Activated CD8-positive, alpha-beta memory T cell treated with anti-CD3 and anti-CD28 coated beads for 36 hours (primary cell): ENCODE data around the gene TERC. TPM values are rescaled to one million over a fixed set of nuclear protein-coding genes. Genes with fewer than 3 reads are reported as not detected.

Source experiments
- CTCF ChIA-PET: fragments of 350-600 bp; sonication (Branson Sonifier 250); formaldehyde crosslinking; loops from one replicate; lab custom pipeline; 2021; ENCODE audit warnings: antibody characterized with exemption; lab: Charles Lee
- POLR2A ChIA-PET: fragments of 350-600 bp; sonication (Branson Sonifier 250); formaldehyde crosslinking; loops from one replicate; lab custom pipeline; 2021; ENCODE audit warnings: antibody characterized with exemption; lab: Charles Lee
- total RNA-seq, 2 experiments: library from RNA; stranded (reverse); gene quantifications; one replicate each; pipeline ENCODE4 v1.2.3, GENCODE V29; 2021

TERC gene
- 10 to 100 TPM; 12.9 to 16.1 TPM for total RNA-seq

- CTCF ChIA-PET: interaction anchor here (2.5 kb wide), 1 partner anchor 8 kb away, joined by 12 read pairs; the partner anchor contains the start of gene MYNN
These were observed at the start of gene TERC for GRCh38 chr3:169764882-169765612. TERC (minus strand) TSS chr3:169765060.

DNA sequence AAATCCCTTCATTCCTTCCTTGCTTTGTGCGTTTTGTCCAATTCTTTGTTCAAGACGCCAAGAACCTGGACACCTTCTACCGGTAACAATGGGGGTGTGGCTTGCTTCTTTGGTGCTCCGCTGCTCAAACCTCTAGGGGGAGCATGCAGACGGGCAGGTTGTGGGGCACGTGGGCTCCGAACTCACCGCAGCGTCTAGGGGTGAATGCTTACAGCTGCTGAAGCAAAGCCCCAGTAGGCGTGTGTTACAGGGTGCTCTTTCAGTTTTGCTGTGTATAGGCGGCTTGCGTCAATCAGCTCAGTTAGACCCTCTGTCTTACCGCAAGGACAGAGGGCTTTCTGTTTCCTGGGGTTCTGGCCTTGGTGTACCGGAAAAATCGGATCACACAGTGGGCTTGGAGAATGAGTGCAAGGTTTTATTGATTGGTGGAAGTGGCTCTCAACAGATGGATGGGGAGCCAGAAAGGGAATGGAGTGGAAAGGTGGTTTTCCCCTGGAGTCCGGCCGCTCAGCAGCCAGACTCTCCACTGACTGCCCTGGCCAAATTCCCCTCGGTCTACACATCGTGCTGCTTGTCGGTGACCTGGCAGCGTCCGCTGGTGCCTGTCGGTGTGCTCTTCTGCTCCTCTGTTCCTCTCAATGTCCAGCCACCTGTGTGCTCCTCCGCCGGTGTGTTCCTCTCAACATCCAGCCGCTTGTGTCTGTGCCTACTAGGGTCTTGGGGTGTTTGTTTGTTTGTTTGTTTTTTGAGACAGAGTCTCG is 49.1 kb upstream of the TERC start:
- ChIA-PET POLR2A (interaction anchor here (0.7 to 0.9 kb wide), 2 partner anchors 41 to 42 kb away, joined by 3 read pairs; partner anchors contain the start of gene MYNN), CTCF (no interaction called here)

More at GRCh38 chr3:169764882-169765612, at the start of gene TERC:
- POLR2A ChIA-PET: interaction anchor here (0.6 to 2.2 kb wide), 3 partner anchors 8 to 1414 kb away, joined by 3 to 14 read pairs (median 4); partner anchors contain the start of gene MYNN

- ChIA-PET CTCF (no interaction called here), POLR2A (interaction anchor here (0.7 to 2.6 kb wide), 3 partner anchors 40 to 41 kb away, joined by 3 to 12 read pairs (median 3); partner anchors contain the start of gene MYNN)
These were observed 48.4 kb upstream of the TERC start for GRCh38 chr3:169813278-169813677.

DNA sequence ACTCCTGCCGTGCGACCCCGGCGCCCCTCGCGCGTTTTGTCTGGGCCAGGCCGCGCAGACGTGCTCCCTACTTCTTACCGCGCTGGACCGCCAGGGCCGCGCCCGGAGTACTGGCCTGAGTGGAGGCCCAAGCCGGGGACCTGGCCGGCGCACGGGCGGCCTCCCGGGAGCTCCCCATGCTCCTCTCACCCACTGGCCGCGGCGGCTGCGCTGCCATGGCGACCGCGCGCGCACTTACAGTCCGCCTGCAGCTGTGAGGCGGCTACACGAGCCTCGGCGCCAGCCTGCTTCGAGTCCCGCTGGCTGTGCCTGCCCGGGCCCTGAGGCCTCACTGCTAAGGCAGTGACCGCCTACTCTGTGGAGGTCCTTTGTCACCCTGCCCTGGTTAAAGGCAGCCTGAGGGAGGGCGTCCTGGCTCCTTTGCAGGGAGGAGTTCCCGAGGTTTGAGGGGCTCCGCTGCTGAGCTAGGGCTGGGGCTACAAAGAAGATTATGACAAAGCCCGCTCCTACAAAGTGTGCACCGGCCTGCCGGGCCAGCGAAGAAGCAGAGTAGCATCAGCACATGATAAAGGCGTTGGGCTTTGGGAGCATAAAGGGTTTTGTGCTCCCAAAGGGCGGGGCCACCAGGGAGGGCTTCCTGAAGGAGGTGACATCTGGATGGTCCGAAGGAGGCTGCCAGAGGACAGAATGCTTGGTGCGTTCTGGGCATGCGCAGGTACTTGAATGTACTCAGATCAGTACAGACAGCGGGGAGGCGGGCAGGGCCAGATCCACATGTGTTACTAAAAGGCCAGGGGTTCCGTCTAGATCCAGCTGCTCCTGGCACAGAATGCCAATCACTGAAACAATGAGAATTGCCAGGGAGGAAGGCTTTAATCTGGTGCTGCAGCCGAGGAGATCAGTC is 47.7 kb upstream of the TERC start, which contains the start of the genes LRRC34 and LRRIQ4:
Gene LRRC34, minus strand, starts transcription at position 573 of the 904 bp plus-strand sequence. Its CDS starts 356 bp downstream, at position 217.
Gene LRRIQ4, plus strand, starts transcription at position 539 of the 904 bp plus-strand sequence. CDS start 9,052 bp downstream, outside the sequence.
- ChIA-PET POLR2A (interaction anchor here (0.6 to 2.6 kb wide), 3 partner anchors 39 to 303 kb away, joined by 3 to 12 read pairs (median 5); partner anchors contain the start of gene MYNN), CTCF (interaction anchor here (0.6 to 1.7 kb wide), 3 partner anchors 40 to 368 kb away, joined by 3 to 5 read pairs (median 4); no protein-coding TSS in a partner anchor)

GRCh38 chr3:169811631-169812331 is 46.9 kb upstream of the TERC start:
- POLR2A ChIA-PET: interaction anchor here (0.6 to 2.6 kb wide), 3 partner anchors 39 to 304 kb away, joined by 3 to 12 read pairs (median 5); partner anchors contain the start of gene MYNN
- CTCF ChIA-PET: interaction anchor here (0.6 to 1.7 kb wide), 2 partner anchors 39 to 73 kb away, joined by 4 to 5 read pairs; no protein-coding TSS in a partner anchor

- POLR2A ChIA-PET: interaction anchor here (0.6 kb wide), 1 partner anchor 46 kb away, joined by 4 read pairs; no protein-coding TSS in a partner anchor
- CTCF ChIA-PET: interaction anchor here (0.9 kb wide), 1 partner anchor 9 kb away, joined by 4 read pairs; no protein-coding TSS in a partner anchor
These were observed 44.5 kb upstream of the TERC start for GRCh38 chr3:169809230-169809795.

DNA sequence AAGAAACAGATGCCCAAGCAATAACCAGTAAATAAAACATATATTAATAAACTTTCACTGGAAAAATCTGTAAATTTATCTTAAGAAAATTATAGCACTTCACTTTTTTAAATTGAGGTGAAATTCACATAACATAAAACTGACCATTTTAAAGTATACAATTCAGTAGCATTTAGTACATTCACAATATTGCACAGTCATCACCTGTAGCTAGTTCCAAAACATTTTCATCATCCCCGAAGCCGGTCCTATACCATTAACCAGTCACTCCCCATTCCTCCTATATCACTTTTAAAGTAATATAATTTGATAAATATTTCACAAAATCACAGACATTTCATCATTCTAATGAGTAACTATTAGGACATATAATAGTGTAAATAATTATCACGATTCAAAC is 39.8 kb upstream of the TERC start:
- CTCF ChIA-PET: no interaction called here
- POLR2A ChIA-PET: interaction anchor here (0.5 kb wide), 1 partner anchor 12 kb away, joined by 6 read pairs; no protein-coding TSS in a partner anchor

- ChIA-PET POLR2A (no interaction called here), CTCF (no interaction called here)
These were observed 27.5 kb upstream of the TERC start for GRCh38 chr3:169792359-169792758.

DNA sequence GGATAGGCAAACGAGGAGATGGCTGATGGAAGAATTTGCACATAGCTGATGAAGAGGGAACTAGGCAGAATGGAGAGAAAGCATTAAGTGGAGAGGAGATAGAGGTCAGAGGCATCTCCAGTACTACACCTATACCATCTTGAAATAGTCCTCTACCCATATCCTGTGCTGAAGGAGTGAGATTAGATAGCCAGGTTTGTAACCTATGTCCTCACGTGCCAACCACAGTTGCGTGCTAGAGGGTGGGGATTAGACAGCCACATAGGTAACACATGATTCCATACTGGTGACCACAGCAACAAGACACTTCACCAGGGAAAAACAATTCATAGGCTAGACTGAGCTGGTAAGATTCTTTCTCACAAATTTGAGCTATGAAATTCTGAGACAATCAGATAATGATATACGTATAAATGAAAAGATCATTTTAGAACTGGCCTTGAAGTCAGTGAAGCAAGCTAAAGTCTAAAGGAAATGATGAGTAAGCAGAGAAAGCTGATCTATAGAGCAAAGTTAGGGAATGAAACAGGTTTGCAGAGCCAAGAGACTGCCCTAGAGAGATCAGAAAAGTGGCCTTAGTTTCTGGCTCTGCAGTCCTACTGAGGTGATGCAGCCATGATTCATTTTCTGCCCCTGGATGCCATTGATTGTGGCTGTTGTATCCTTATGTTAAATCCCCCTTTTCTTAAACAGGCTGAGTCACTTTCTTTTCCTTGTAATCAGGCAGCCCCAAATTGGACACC is 26.0 kb upstream of the TERC start:
- ChIA-PET CTCF (no interaction called here), POLR2A (no interaction called here)

DNA sequence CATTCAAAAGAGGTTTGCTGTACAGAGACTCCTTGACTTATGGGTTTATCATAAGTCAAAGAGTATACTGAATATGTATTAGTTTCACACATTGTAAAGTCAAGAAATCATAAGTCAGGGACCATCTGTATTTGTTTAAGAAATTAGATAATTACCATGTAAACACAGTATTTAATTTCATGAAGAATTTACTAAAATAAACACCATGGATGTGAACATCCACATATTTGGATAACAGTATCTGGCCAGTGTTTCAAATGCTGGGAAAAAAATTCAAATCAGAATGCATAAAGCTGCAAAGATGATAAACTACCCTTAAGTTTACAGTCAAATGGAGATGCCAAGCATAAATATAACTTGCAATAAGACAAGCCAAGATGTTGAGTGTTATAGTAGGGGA is 25.4 kb upstream of the TERC start:
- ChIA-PET POLR2A (no interaction called here), CTCF (no interaction called here)

DNA sequence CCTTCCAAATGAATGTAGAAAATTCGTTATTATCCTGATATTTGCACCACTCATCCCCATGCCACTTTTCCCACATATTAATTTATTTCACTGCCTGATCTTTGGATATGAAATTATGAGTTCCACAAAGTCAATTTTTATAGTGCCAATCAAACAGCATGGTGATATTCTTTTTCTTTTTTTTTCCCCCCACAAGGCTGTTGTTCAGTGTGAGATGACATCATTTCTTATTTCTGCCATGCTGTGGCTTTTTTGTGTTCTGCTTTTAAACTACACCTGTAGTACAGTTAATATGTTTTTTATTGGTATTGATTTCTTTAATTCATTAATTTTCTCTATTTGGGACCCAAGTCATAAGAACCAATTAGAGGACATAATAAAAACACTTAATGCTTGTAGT is 22.9 kb upstream of the TERC start:
- CTCF ChIA-PET: no interaction called here
- POLR2A ChIA-PET: no interaction called here

- CTCF ChIA-PET: no interaction called here
- POLR2A ChIA-PET: no interaction called here
These were observed 22.3 kb upstream of the TERC start for GRCh38 chr3:169787120-169787519.

GRCh38 chr3:169781209-169781855 is 16.5 kb upstream of the TERC start:
- CTCF ChIA-PET: no interaction called here
- POLR2A ChIA-PET: no interaction called here

- ChIA-PET POLR2A (no interaction called here), CTCF (interaction anchor here (0.6 kb wide), 1 partner anchor 408 kb away, joined by 3 read pairs; no protein-coding TSS in a partner anchor)
These were observed 15.9 kb upstream of the TERC start for GRCh38 chr3:169780742-169781141.

- ChIA-PET CTCF (no interaction called here), POLR2A (no interaction called here)
These were observed 13.0 kb upstream of the TERC start for GRCh38 chr3:169777822-169778221.

GRCh38 chr3:169774186-169774585 is 9.3 kb upstream of the TERC start:
- POLR2A ChIA-PET: interaction anchor here (2.1 to 2.2 kb wide), 2 partner anchors 10 to 38 kb away, joined by 12 to 14 read pairs; partner anchors contain the start of genes LRRC34, LRRIQ4 and TERC

More at GRCh38 chr3:169774186-169774585, 9.3 kb upstream of the TERC start:
- CTCF ChIA-PET: no interaction called here
